Measurements from ENCODE around the gene TTC4.

TTC4 gene

DNA sequence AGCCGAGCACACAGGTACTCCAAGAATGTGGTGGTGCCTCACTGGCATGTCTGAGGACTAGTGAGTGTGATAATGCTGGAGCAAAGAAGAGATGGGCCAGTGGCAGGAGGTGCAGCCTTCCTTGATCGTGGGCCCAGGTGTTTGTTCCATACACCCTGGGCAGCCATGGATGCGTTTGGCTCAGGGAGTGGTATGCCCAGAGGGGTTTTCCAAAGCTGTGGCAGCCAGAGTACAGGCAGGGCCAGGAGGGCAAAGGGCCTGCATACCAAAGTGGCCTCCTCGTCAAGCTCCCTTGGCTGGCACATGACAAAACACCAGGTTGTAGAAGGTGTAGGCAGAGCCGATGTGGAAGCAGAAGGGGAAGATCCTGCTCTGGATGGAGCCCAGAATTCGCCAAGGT is 29.6 kb downstream of the TTC4 start:
- H3K79me2 ChIP-seq (ENCODE audit: control insufficient read depth, insufficient read depth, low read length) = no peaks in the 10 kb centered on the region
- H3K56ac ChIP-seq (ENCODE audit: low read length) = no peak overlapping the region
- no peak overlapping the region for H3K9ac ChIP-seq (ENCODE audit: low read length)
- no peak overlapping the region for H2BK5ac ChIP-seq (ENCODE audit: low read length)
- H3K4ac ChIP-seq (ENCODE audit: low read depth, low read length) = no peak overlapping the region
- H3K36me3 ChIP-seq (ENCODE audit: control insufficient read depth, insufficient read depth, low read length) = peaks cover 8% of the 10 kb centered on the region
- no CpG with 5 or more reads among the region's 6 CpGs for WGBS (ENCODE audit: extremely low coverage, insufficient coverage, low lambda C conversion rate)
- H3K4me1 ChIP-seq (ENCODE audit: control insufficient read depth, low read depth, low read length) = no peaks in the 10 kb centered on the region
- H3K18ac ChIP-seq (ENCODE audit: low read length) = no peak overlapping the region
- no peak overlapping the region for H3K4me3 ChIP-seq (ENCODE audit: low read length)
- no peak overlapping the region for H3K4me2 ChIP-seq (ENCODE audit: low read length)
- no peak overlapping the region for H3K23ac ChIP-seq (ENCODE audit: low read length)
- no peak overlapping the region for H4K5ac ChIP-seq (ENCODE audit: low read length)
- no peak overlapping the region for H4K8ac ChIP-seq (ENCODE audit: low read depth, low read length)
- H2BK120ac ChIP-seq (ENCODE audit: low read depth, low read length) = no peak overlapping the region
- no peaks in the 10 kb centered on the region for H3K79me1 ChIP-seq (ENCODE audit: low read length)
- DNase-seq = no peak
- no peak overlapping the region for H2AK5ac ChIP-seq (ENCODE audit: low read length)
- no peaks in the 10 kb centered on the region for H3K27me3 ChIP-seq (ENCODE audit: insufficient read depth, low read length, poor library complexity)
- no peak overlapping the region for H3K27ac ChIP-seq (ENCODE audit: low read depth, low read length)
- H2BK15ac ChIP-seq (replicated peaks; ENCODE audit: low read depth) = no peak overlapping the region

GRCh38 chr1:54745864-54746263 is 30.2 kb downstream of the TTC4 start:
- no peak overlapping the region for H3K18ac ChIP-seq (ENCODE audit: low read length)
- no peak overlapping the region for H3K27ac ChIP-seq (ENCODE audit: low read depth, low read length)
- H3K79me1 ChIP-seq (ENCODE audit: low read length) = no peaks in the 10 kb centered on the region
- H2BK5ac ChIP-seq (ENCODE audit: low read length) = no peak overlapping the region
- no peaks in the 10 kb centered on the region for H3K27me3 ChIP-seq (ENCODE audit: insufficient read depth, low read length, poor library complexity)
- no peak for DNase-seq
- H2BK120ac ChIP-seq (ENCODE audit: low read depth, low read length) = no peak overlapping the region
- WGBS (ENCODE audit: extremely low coverage, insufficient coverage, low lambda C conversion rate) = no CpG with 5 or more reads among the region's 4 CpGs
- no peak overlapping the region for H3K56ac ChIP-seq (ENCODE audit: low read length)
- no peaks in the 10 kb centered on the region for H3K4me1 ChIP-seq (ENCODE audit: control insufficient read depth, low read depth, low read length)
- H2BK15ac ChIP-seq (replicated peaks; ENCODE audit: low read depth) = no peak overlapping the region
- H4K8ac ChIP-seq (ENCODE audit: low read depth, low read length) = no peak overlapping the region
- H3K4me2 ChIP-seq (ENCODE audit: low read length) = no peak overlapping the region
- H3K4ac ChIP-seq (ENCODE audit: low read depth, low read length) = no peak overlapping the region
- H3K36me3 ChIP-seq (ENCODE audit: control insufficient read depth, insufficient read depth, low read length) = peaks cover 8% of the 10 kb centered on the region
- no peak overlapping the region for H3K4me3 ChIP-seq (ENCODE audit: low read length)
- H3K9ac ChIP-seq (ENCODE audit: low read length) = no peak overlapping the region
- no peaks in the 10 kb centered on the region for H3K79me2 ChIP-seq (ENCODE audit: control insufficient read depth, insufficient read depth, low read length)
- H4K5ac ChIP-seq (ENCODE audit: low read length) = no peak overlapping the region
- H3K23ac ChIP-seq (ENCODE audit: low read length) = no peak overlapping the region
- no peak overlapping the region for H2AK5ac ChIP-seq (ENCODE audit: low read length)

DNA sequence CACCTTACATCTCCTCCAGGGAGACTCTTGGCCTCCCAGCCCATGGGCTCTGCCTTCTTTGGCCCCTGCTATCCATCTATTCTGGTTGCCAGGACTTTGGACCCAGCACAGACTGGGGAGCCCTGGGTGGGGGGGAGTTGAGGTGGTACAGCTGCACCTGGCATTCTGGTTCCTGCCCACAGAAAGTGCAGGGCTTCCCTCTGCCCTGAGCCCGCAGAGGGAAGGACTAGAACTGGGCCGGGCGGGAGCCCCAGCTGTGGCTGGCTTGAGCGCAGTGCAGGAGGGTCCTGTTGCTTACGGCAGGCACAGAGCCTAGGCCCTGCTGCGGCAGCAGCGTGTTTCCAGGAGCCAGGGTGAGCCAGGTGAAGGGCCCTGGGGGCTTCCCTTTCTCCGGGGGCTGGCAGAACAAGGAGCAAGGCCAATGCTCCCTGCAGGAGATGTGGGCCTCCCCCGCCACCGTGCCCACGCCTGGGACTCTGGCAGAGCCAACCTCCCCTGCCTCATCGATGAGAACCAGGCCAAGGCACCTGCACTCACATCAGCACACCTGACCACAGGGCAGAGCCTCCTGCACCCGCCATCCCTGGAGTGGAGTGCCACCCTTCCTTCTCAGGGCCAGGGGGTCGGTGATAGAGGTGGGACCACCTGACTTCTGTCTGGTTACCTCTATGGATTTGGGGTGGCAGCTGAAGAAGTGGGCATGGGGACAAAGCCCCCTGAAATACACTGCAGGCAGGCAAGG is 32.6 kb downstream of the TTC4 start:
- Histone ChIP-seq H3K79me2 (ENCODE audit: control insufficient read depth, insufficient read depth, low read length) (no peaks in the 10 kb centered on the region), H2AK5ac (ENCODE audit: low read length) (no peak overlapping the region), H3K4me3 (ENCODE audit: low read length) (no peak overlapping the region), H3K4ac (ENCODE audit: low read depth, low read length) (no peak overlapping the region), H3K56ac (ENCODE audit: low read length) (no peak overlapping the region), H3K9ac (ENCODE audit: low read length) (no peak overlapping the region), H3K27ac (ENCODE audit: low read depth, low read length) (no peak overlapping the region), H3K23ac (ENCODE audit: low read length) (no peak overlapping the region), H3K36me3 (ENCODE audit: control insufficient read depth, insufficient read depth, low read length) (no peaks in the 10 kb centered on the region), H3K79me1 (ENCODE audit: low read length) (no peaks in the 10 kb centered on the region), H2BK120ac (ENCODE audit: low read depth, low read length) (no peak overlapping the region), H3K4me2 (ENCODE audit: low read length) (no peak overlapping the region), H4K5ac (ENCODE audit: low read length) (no peak overlapping the region), H3K27me3 (ENCODE audit: insufficient read depth, low read length, poor library complexity) (no peaks in the 10 kb centered on the region), H4K8ac (ENCODE audit: low read depth, low read length) (no peak overlapping the region), H2BK15ac (replicated peaks; ENCODE audit: low read depth) (no peak overlapping the region), H2BK5ac (ENCODE audit: low read length) (no peak overlapping the region), H3K18ac (ENCODE audit: low read length) (no peak overlapping the region), H3K4me1 (ENCODE audit: control insufficient read depth, low read depth, low read length) (peaks cover 3% of the 10 kb centered on the region)
- no peak for DNase-seq
- no CpG with 5 or more reads among the region's 14 CpGs for WGBS (ENCODE audit: extremely low coverage, insufficient coverage, low lambda C conversion rate)

GRCh38 chr1:54750596-54750995 is 34.9 kb downstream of the TTC4 start:
- H4K8ac ChIP-seq (ENCODE audit: low read depth, low read length) = no peak overlapping the region
- no peak overlapping the region for H3K9ac ChIP-seq (ENCODE audit: low read length)
- no peak overlapping the region for H2BK15ac ChIP-seq (replicated peaks; ENCODE audit: low read depth)
- H2BK120ac ChIP-seq (ENCODE audit: low read depth, low read length) = no peak overlapping the region
- no peak for DNase-seq
- H2BK5ac ChIP-seq (ENCODE audit: low read length) = no peak overlapping the region
- H3K56ac ChIP-seq (ENCODE audit: low read length) = no peak overlapping the region
- H3K4me2 ChIP-seq (ENCODE audit: low read length) = no peak overlapping the region
- H3K4me3 ChIP-seq (ENCODE audit: low read length) = no peak overlapping the region
- H3K23ac ChIP-seq (ENCODE audit: low read length) = no peak overlapping the region
- no peak overlapping the region for H2AK5ac ChIP-seq (ENCODE audit: low read length)
- no peak overlapping the region for H3K27ac ChIP-seq (ENCODE audit: low read depth, low read length)
- no peaks in the 10 kb centered on the region for H3K79me2 ChIP-seq (ENCODE audit: control insufficient read depth, insufficient read depth, low read length)
- H3K27me3 ChIP-seq (ENCODE audit: insufficient read depth, low read length, poor library complexity) = no peaks in the 10 kb centered on the region
- H4K5ac ChIP-seq (ENCODE audit: low read length) = no peak overlapping the region
- H3K36me3 ChIP-seq (ENCODE audit: control insufficient read depth, insufficient read depth, low read length) = no peaks in the 10 kb centered on the region
- no peak overlapping the region for H3K4ac ChIP-seq (ENCODE audit: low read depth, low read length)
- H3K18ac ChIP-seq (ENCODE audit: low read length) = no peak overlapping the region
- no CpG with 5 or more reads among the region's 6 CpGs for WGBS (ENCODE audit: extremely low coverage, insufficient coverage, low lambda C conversion rate)
- H3K4me1 ChIP-seq (ENCODE audit: control insufficient read depth, low read depth, low read length) = peaks cover 3% of the 10 kb centered on the region
- H3K79me1 ChIP-seq (ENCODE audit: low read length) = no peaks in the 10 kb centered on the region

DNA sequence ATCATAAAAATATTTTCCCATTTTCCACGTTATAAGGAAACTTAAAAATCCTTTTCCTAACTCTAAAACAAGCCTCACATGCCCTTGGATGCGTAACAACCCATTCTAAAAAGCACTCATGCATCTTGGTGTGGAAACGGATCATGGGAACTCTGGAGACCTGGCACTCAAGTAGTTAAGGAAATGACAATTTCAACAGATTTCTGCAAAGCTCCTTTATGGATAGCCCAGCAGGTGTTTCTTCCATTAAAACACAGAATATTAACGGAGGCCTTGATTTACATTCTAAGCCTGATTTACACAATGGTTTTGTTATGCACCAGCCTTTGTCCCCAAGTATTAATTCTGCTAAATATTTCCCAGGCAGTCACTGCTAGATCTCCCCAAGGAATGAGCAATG is 35.8 kb downstream of the TTC4 start:
- Histone ChIP-seq H4K8ac (ENCODE audit: low read depth, low read length) (no peak overlapping the region), H2BK5ac (ENCODE audit: low read length) (no peak overlapping the region), H3K4me2 (ENCODE audit: low read length) (no peak overlapping the region), H3K23ac (ENCODE audit: low read length) (no peak overlapping the region), H3K36me3 (ENCODE audit: control insufficient read depth, insufficient read depth, low read length) (no peaks in the 10 kb centered on the region), H2AK5ac (ENCODE audit: low read length) (no peak overlapping the region), H3K18ac (ENCODE audit: low read length) (no peak overlapping the region), H2BK120ac (ENCODE audit: low read depth, low read length) (no peak overlapping the region), H3K56ac (ENCODE audit: low read length) (no peak overlapping the region), H3K79me1 (ENCODE audit: low read length) (no peaks in the 10 kb centered on the region), H3K79me2 (ENCODE audit: control insufficient read depth, insufficient read depth, low read length) (no peaks in the 10 kb centered on the region), H4K5ac (ENCODE audit: low read length) (no peak overlapping the region), H3K27me3 (ENCODE audit: insufficient read depth, low read length, poor library complexity) (no peaks in the 10 kb centered on the region), H3K27ac (ENCODE audit: low read depth, low read length) (no peak overlapping the region), H3K4ac (ENCODE audit: low read depth, low read length) (no peak overlapping the region), H3K4me3 (ENCODE audit: low read length) (no peak overlapping the region), H2BK15ac (replicated peaks; ENCODE audit: low read depth) (no peak overlapping the region), H3K9ac (ENCODE audit: low read length) (no peak overlapping the region), H3K4me1 (ENCODE audit: control insufficient read depth, low read depth, low read length) (peaks cover 3% of the 10 kb centered on the region)
- 100% methylated on average over 1 of the region's 4 CpGs for WGBS (ENCODE audit: extremely low coverage, insufficient coverage, low lambda C conversion rate)
- DNase-seq = no peak

GRCh38 chr1:54754045-54754444 is 38.4 kb downstream of the TTC4 start:
- no peak overlapping the region for H3K4me2 ChIP-seq (ENCODE audit: low read length)
- no CpG with 5 or more reads among the region's 22 CpGs for WGBS (ENCODE audit: extremely low coverage, insufficient coverage, low lambda C conversion rate)
- no peak overlapping the region for H2BK5ac ChIP-seq (ENCODE audit: low read length)
- no peak overlapping the region for H3K18ac ChIP-seq (ENCODE audit: low read length)
- no peaks in the 10 kb centered on the region for H3K36me3 ChIP-seq (ENCODE audit: control insufficient read depth, insufficient read depth, low read length)
- no peak overlapping the region for H4K5ac ChIP-seq (ENCODE audit: low read length)
- H3K4ac ChIP-seq (ENCODE audit: low read depth, low read length) = no peak overlapping the region
- no peaks in the 10 kb centered on the region for H3K79me1 ChIP-seq (ENCODE audit: low read length)
- H3K4me1 ChIP-seq (ENCODE audit: control insufficient read depth, low read depth, low read length) = peaks cover 3% of the 10 kb centered on the region
- H3K79me2 ChIP-seq (ENCODE audit: control insufficient read depth, insufficient read depth, low read length) = no peaks in the 10 kb centered on the region
- H4K8ac ChIP-seq (ENCODE audit: low read depth, low read length) = no peak overlapping the region
- H2AK5ac ChIP-seq (ENCODE audit: low read length) = no peak overlapping the region
- no peak overlapping the region for H3K27ac ChIP-seq (ENCODE audit: low read depth, low read length)
- no peaks in the 10 kb centered on the region for H3K27me3 ChIP-seq (ENCODE audit: insufficient read depth, low read length, poor library complexity)
- no peak overlapping the region for H3K4me3 ChIP-seq (ENCODE audit: low read length)
- H3K23ac ChIP-seq (ENCODE audit: low read length) = no peak overlapping the region
- no peak overlapping the region for H3K9ac ChIP-seq (ENCODE audit: low read length)
- no peak overlapping the region for H2BK120ac ChIP-seq (ENCODE audit: low read depth, low read length)
- DNase-seq = no peak
- H2BK15ac ChIP-seq (replicated peaks; ENCODE audit: low read depth) = no peak overlapping the region
- H3K56ac ChIP-seq (ENCODE audit: low read length) = no peak overlapping the region

Data from mesendoderm (in vitro differentiated cells).